HG03521 (cell line): Measurements from ENCODE around the gene CACNA1B.
"Not testable (repeated sequence)": the region's sequence is repeated elsewhere in the genome, so short reads cannot be mapped to it uniquely, and the experiment has no call there.

Source experiments
- ATAC-seq: cut with Tn5 transposase; IDR thresholded peaks from one replicate; pipeline ENCODE4 v1.9.1; 2021; ENCODE audit warnings: mild to moderate bottlenecking, moderate library complexity; ENCODE audit not compliant: unreplicated experiment

CACNA1B gene

DNA sequence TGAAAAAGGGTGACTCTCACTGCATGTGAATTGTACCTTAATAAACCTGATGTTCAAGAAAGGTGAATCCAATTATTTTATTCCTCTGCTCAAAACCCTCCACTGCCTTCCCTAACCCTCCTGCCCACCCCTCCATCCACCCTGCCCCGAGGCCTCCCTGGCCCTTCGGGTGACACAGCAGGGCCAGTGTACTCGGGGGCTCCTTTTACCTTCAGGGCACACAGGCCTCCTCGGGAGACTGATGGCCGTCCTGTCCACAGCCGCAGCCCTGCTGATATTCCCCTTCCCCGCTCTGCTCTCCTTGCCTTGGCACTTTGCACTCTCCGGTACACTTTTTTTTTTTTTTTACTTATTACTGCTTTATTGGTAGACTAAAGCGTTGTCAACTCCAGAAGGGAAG, 234.0 kb downstream of the CACNA1B start:
- no peak for ATAC-seq

DNA sequence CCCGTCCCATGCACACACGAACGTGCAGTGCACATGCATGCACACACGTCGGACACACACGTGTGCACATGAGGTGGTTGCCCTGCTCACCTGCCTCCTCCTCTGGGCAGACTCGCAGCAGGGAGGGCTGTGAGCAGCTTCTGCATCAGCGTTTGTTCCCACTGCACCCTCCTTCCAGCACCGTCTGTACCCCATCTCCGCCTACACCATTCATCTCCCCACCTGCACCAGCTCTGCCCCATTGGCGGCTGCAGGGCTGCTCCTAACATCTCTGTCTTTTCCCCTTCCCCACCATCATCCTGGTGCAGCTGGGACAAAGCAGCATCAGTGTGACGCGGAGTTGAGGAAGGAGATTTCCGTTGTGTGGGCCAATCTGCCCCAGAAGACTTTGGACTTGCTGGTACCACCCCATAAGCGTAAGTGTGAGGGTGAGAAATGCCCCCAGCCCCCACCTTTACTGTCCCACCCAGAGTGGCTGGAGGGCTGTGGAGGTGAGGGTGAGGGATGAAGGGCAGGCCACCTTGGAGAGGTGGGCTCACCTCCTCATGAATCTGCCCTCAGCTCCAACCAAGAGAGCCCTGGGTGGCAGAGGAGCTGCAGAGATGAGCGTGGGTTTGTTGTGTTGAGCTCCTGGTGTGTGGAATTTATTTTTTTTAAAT, 234.6 kb downstream of the CACNA1B start:
- ATAC-seq: no peak

DNA sequence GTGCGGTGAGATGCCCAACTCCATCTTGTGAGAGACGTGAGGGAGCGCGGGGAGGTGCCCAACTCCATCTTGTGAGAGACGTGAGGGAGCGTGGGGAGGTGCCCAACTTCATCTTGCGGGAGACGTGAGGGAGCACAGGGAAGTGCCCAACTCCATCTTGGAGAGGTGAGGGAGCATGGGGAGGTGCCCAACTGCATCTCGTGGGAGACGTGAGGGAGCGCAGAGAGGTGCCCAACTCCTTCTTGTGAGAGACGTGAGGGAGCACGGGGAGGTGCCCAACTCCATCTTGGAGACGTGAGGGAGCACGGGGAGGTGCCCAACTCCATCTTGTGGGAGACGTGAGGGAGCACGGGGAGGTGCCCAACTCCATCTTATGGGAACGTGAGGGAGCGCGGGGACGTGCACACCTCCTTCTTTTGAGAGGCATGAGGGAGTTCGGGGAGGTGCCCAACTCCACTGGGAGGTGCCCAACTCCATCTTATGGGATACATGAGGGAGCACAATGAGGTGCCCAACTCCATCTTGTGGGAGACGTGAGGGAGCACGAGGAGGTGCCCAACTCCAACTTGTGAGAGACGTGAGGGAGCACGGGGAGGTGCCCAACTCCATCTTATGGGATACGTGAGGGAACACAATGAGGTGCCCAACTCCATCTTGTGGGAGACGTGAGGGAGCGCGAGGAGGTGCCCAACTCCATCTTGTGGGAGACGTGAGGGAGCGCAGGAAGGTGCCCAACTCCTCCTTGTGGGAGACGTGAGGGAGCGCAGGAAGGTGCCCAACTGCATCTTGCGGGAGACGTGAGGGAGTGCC, 235.4 kb downstream of the CACNA1B start:
- ATAC-seq: no peak

DNA sequence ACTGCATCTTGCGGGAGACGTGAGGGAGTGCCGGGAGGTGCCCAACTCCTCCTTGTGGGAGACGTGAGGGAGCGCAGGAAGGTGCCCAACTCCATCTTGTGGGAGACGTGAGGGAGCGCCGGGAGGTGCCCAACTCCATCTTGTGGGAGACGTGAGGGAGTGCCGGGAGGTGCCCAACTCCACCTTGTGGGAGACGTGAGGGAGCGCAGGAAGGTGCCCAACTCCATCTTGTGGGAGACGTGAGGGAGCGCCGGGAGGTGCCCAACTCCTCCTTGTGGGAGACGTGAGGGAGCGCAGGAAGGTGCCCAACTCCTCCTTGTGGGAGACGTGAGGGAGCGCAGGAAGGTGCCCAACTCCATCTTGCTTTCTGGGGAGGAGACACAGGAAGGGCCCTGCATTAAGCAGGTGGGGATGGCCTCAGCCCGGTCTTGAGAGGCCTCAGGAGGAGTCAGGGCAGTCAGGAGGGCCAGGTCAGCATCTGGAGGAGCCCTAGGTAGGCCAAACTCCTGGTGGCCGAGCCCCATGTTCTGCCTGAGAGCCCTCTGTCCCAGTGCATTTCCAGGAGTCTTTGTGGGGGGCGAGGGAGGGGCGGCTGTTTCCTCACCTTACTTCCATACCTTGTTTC, 236.2 kb downstream of the CACNA1B start:
- not testable (repeated sequence) for ATAC-seq

DNA sequence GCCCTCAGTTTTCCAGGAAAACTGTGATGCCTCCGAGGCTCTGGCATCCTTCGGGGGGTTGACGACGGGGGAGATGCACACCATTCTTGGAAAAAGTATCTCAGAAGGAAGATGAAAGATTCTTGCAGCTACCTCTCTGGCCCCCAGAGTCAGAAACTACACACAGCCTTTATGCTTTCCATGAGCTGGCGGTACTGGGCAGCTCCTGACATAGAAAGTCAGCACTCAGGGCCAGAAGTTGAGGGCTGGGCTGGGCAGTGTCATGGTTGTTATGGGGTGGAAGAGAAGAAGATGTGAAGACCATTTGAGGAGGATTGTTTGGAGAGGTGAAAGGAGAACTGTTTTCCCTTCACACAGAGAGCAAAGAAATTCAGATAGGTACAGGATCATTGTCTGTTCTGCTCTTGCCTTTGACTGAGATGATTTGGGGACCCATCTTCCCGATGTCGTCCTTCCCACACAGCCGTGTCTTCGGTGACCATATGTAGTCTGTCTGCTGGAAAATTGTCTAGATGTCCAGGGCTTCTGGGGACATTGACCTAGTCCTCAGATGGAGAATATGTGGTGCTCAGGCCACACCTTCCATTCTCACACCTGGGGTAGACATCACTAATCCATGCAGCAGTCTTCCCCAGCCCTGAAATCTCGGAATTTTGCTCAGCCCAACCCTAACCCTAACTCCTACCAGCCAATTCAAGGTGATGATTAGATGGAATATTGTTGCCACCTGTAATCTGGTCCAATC, 237.1 kb downstream of the CACNA1B start:
- ATAC-seq: no peak

DNA sequence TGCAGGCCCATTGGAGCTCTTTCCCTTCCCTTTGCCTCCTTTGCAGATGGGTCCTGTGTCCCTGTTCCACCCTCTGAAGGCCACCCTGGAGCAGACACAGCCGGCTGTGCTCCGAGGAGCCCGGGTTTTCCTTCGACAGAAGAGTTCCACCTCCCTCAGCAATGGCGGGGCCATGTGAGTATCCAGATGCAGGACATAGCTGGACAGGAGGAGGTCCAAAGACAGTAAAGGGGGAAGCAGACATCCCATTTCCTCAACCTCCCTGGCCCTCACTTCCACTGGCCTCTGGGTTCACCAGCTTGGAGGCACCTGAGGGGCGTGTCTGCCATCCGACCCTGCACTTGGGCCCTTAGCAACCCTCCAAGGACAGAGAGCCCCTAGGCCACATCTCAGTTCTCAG, 237.9 kb downstream of the CACNA1B start:
- no peak for ATAC-seq

DNA sequence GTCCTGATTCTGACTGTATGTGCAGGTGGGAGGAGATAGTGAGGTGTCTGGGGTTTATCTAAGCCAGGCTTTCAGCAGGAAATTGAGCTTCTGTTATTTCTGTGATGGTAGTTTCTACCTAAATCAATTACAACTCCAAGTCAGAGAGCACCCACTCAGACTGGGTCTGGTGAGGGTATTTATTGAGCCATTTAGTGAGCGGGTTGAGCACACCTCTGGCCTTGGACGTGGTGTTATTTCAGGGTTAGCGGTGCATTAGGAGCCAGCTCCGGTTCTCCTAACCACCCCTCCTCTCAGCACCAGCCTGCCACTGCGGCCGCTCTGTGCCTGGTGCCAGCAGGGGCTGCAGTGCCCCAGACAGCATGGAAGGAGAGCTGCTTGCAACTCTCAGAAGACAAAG, 238.9 kb downstream of the CACNA1B start:
- no peak for ATAC-seq

DNA sequence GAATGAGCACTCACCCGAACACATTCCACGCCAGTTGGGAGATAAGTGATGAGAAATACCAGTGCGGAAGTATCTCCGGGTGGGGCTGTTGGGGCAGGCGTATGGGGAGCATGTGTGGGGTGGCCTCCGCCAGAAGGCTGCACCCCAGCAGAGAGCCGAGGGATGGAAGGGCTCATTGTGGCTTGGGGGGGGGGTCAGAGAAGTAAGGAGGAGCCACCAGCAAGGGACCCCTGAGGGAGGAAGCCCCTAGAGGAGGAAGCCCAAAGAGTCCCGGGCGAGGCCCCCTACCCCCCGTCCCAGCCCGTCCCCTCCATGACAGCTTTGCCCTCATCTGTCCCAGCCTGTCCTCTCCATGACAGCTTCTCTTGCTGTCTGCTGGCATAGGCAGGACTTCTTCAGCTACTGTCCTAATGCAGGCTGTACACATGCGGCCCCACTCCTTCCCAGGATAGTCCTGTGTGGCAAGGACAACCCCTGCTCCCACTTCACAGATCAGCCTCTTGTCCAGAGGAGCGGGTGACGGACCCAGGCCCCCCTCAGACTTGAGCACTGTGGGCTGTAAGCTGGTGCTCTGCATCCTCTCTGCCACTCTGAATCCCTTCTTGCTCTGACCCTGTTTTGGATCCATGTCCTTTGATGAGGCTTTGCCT, 239.6 kb downstream of the CACNA1B start:
- ATAC-seq: no peak

DNA sequence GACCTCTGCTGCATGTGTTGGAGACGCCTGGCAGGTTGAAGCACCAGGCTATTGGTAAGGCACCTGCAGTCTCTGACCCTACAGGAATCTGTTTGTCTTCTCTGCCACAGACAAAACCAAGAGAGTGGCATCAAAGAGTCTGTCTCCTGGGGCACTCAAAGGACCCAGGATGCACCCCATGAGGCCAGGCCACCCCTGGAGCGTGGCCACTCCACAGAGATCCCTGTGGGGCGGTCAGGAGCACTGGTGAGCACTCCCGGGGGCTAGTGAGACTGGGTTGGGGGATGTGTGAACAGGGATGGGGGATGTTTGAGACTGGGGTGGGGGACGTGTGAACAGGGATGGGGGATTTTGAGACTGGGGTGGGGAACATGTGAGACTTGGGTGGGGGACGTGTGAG, 240.3 kb downstream of the CACNA1B start:
- ATAC-seq: no peak

DNA sequence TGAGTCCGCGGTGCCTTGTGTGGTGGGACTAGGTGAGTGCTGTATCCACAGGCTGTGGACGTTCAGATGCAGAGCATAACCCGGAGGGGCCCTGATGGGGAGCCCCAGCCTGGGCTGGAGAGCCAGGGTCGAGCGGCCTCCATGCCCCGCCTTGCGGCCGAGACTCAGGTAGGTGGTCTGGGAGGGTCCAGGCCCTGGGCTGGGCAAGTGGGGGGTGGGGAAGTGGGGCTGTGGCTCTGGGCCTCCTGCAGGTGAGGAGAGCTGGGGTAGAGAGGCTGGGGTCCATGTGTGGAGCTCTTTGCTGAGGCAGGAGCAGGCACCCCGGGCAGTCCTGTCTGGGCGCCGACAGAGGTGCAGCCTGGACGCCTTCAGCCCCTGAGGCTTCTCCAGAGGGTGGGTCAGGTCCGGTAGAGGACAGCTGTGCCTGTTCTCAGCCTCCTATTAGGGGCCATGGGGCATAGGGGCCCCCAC, 241.1 kb downstream of the CACNA1B start:
- no peak for ATAC-seq

DNA sequence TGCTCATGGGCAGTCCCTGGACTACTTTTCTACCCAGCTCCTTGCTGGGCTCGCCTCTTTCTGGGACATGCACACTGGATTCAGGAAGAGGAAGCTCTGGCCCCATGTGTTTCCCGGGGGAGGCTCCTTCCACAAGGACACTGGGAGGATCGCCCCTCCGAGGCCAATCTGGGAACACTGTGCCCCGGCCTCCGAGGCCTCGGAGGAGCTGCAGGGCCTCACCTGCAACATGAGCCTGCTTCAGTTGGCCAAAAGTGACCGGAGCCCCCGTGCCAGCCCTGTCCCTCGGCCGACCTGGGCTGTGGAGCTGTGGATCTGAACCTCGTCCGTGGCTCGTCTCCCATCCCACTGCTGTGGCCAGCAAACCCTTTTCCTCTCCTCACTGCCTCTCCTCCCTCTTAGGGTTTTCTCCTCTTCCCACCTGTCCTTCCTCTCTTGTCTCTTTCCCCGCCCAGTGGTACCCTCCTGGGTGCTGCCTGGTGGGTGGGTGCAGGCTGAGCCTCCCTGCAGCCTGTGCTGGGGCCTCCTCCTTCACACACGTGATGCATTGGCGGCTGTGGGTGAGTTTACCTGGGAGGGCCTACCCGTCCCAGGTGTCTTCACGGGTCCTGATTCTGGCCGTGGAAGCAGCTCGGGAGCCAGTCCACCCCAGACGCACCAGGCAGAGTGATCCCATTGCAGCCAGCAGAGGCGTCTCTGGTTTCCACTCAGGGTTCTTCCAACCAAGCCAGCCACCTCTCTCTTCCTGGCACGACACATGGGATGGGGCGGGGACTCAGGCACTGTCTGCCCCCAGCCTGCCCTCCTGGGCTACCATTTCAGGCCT, 241.8 kb downstream of the CACNA1B start:
- ATAC-seq: no peak

DNA sequence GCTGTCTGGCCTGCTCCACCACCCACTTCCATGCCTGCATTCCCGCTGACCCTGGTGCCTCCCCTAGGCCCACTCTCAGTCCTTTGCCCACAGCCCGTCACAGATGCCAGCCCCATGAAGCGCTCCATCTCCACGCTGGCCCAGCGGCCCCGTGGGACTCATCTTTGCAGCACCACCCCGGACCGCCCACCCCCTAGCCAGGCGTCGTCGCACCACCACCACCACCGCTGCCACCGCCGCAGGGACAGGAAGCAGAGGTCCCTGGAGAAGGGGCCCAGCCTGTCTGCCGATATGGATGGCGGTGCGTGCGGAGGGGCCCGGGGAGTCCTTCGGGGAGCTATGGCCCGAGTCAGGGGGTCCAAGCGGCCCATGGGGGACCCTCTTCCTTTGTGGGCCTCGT, 242.5 kb downstream of the CACNA1B start:
- ATAC-seq: no peak

DNA sequence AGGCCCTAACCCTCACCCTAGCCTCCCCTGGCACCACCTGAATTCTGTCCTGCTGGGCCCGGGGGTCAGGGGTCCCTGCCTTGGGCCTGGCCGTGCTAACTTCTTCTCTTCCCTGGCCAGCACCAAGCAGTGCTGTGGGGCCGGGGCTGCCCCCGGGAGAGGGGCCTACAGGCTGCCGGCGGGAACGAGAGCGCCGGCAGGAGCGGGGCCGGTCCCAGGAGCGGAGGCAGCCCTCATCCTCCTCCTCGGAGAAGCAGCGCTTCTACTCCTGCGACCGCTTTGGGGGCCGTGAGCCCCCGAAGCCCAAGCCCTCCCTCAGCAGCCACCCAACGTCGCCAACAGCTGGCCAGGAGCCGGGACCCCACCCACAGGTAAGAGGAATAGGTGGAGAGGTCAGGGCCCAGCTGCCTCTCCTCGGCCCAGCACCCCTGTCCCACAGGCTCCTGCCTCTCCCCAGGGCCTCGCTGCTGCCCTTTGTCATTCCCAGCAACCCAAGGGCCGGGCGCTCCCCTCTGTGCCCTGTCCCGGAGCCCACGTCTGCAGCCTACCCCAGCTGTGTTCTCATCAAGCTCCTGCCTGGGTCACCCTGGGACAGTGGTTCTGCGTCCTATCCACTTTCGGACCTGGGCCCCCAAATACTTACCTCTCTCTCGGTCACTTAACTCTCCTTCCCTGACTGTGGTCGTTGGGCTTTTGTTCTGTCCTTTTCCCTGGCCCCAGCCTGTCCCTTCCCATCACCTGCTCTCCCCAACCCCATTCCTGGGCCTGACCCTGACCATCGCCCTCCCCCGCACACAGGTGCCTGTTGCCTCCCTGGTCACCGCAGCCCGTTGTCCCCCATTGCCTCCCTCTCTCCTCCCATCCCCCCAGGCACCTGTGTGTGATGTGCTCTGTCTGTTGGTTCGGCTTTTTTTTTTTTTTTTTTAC, 243.2 kb downstream of the CACNA1B start:
- ATAC-seq: no peak

DNA sequence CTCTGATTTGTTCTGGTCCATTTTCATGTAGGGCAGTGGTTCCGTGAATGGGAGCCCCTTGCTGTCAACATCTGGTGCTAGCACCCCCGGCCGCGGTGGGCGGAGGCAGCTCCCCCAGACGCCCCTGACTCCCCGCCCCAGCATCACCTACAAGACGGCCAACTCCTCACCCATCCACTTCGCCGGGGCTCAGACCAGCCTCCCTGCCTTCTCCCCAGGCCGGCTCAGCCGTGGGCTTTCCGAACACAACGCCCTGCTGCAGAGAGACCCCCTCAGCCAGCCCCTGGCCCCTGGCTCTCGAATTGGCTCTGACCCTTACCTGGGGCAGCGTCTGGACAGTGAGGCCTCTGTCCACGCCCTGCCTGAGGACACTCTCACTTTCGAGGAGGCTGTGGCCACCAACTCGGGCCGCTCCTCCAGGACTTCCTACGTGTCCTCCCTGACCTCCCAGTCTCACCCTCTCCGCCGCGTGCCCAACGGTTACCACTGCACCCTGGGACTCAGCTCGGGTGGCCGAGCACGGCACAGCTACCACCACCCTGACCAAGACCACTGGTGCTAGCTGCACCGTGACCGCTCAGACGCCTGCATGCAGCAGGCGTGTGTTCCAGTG, 244.0 kb downstream of the CACNA1B start:
- ATAC-seq: no peak

DNA sequence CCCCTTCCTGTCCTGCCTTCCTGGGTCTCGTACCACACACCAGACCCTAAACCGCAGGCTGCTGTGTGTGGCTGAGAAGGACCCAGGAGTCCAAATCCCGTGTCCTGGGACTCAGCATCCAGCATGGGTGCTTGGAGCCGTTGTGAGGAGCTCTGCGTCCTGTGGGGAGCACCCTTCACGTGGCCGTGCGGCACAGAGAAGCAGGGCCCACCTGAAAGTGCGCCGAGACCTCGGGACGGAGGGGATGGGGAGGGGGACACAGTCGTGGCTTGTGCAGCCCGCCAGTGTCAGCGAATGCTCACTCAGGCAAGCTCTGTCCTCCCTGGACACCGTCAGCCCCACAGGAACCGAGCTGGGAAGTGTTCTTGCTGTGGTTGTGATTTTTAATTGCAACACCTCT, 244.6 kb downstream of the CACNA1B start:
- ATAC-seq: no peak

DNA sequence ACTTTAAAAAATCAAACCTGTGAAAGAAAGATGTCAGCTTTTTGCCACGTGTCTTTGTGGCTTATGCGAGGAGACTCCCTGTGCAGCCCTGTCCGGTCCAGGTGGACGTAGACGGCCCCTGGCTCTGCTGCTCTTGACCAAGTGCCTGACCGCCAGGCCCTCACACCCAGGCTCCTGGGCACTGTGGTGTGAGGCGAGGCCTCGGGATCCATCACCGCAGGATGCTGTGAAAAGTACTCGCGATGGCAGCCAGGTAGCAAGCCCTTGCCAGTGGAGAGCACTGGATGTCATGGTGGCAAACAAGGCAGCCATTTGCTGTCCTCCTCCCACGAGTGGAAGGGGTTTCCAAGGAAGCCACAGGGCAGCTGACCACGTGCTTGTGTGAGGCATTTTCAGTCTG, 245.1 kb downstream of the CACNA1B start:
- ATAC-seq: no peak

DNA sequence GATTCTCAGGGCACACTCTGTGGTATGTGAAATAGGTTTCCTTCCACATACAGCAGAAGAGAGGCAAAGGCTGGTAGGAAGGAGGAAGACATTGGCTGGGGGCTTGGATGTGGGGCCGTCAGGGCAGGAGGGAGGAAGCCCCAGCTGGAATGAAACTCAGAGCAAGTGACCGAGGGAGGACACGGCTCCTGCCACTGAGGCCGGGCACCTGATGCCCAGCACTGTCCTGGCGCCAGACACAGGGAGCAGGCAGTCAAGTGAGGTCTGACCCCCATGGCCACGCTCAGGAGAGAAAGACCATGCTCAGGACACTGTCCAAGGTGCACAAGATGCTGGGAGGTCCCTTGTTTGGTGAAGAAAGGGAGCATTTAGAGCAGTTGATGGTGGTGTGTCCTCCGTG, 245.5 kb downstream of the CACNA1B start:
- no peak for ATAC-seq

DNA sequence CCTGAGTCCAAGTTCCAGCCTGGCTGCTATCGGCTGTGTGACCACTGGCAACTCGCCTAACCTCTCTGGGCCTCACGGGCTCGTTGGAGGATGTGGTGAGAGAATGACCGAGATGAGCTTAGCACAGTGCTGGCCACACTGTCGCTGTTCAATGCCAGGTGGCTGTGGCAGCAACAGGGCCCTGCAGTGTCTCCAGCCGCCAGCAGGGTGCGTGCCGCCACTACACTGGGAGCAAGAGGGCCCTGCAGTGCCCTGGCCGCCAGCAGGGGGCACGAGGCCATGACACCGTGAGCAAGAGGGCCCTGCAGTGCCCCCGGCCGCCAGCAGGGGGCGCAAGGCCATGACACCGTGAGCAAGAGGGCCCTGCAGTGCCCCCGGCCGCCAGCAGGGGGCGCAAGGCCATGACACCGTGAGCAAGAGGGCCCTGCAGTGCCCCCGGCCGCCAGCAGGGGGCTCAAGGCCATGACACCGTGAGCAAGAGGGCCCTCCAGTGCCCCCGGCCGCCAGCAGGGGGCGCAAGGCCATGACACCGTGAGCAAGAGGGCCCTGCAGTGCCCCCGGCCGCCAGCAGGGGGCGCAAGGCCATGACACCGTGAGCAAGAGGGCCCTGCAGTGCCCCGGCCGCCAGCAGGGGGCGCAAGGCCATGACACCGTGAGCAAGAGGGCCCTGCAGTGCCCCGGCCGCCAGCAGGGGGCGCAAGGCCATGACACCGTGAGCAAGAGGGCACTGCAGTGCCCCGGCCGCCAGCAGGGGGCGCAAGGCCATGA, 248.7 kb downstream of the CACNA1B start:
- ATAC-seq: peak; percentile 80
